SK-N-SH (cell line): ENCODE data around the gene INIP.

ENCODE experiments used
- CTCF ChIP-seq: fragments of 200-600 bp; sonication (generic); IDR thresholded peaks from 2 replicates; pipeline ENCODE4 v1.6.1; 2017; ENCODE audit warnings: antibody characterized with exemption, mild to moderate bottlenecking, moderate library complexity
- MAX ChIP-seq: IDR thresholded peaks from 2 replicates; pipeline ENCODE4 v1.4.0; 2012; ENCODE audit warnings: low read depth
- TAF1 ChIP-seq: IDR thresholded peaks from 2 replicates; pipeline ENCODE4 v1.6.1; 2012; ENCODE audit warnings: low read depth, mild to moderate bottlenecking, low read length, moderate library complexity, borderline replicate concordance
- ZBTB33 ChIP-seq: IDR thresholded peaks from 2 replicates; pipeline ENCODE4 v1.4.0; 2012; ENCODE audit warnings: low read depth, borderline replicate concordance

GRCh38 chr9:112700085-112700484, 17.8 kb downstream of the INIP start:
- TF ChIP-seq CTCF (no peak), MAX (no peak), ZBTB33 (no peak), TAF1 (no peak)
